ENCODE results near the gene ABLIM1.

DNA sequence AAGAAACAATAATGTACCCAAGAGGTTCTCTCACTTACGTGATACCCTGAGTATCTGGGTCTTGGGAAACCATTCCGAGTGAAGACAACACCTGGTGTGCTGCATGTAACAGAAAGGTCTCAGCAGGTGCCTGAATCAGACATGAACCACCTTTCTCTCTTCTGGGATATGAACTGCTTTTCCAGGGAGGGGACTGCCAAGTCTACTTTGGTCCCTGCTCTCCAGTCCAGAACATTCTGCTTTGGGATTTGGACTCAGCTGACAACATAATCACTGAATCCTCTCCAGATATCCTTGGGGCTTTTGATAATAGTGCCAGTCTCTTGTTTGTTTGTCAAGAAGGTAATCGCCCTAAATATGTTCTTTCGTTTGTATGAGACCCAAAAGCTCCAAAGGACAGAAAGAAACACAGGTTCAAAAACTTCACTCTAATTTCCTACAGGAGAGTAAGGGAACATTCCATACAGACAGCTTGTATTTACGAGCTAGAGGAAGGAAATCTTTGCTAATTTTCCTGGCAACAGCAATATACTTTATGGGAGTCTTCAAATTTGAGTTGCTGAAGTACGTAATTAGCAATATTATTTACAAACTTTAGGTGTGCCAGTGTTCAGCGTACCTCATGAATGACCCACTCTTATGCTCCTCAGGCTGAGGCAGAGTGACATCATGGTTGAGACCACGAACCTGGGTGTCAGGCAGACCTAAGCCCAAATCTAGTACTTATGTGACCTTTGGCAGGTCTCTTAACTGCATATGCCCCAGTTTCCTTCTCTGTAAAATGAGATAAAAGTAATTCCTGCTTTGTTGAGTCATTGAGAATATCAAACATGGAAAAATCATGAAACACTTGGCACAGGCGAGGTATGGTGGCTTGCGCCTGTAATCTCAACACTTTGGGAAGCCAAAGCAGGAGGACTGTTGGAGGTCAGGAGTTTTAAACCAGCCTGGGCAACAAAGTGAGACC, 5.4 kb downstream of the ABLIM1 start:
- TF ChIP-seq CTCF (IDR thresholded peaks at IDR 0.05) (no peak), POLR2A (IDR thresholded peaks at IDR 0.05) (no peak), POLR2AphosphoS5 (IDR thresholded peaks at IDR 0.05) (no peak)
